Thyroid gland (tissue), 4 donors: Measurements from ENCODE around the gene NEK3.

Experiments
- CTCF ChIP-seq, 6 experiments: fragments of 200-600 bp in 3 of 6; fragments of 450-650 bp in 3 of 6; sonication (generic) in 3 of 6; IDR thresholded peaks; one replicate each; pipeline ENCODE4 v1.5.1; 2016 to 2019; ENCODE audit warnings: antibody characterized with exemption in 6 of 6, mild to moderate bottlenecking in 2 of 6, inconsistent platforms in 1 of 6, moderate library complexity in 1 of 6
- POLR2A ChIP-seq, 2 donors: fragments of 450-650 bp; IDR thresholded peaks; one replicate each; pipeline ENCODE4 v1.6.1; 2017; ENCODE audit warnings: antibody characterized with exemption in 2 of 2, mild to moderate bottlenecking in 2 of 2, moderate library complexity in 1 of 2

DNA sequence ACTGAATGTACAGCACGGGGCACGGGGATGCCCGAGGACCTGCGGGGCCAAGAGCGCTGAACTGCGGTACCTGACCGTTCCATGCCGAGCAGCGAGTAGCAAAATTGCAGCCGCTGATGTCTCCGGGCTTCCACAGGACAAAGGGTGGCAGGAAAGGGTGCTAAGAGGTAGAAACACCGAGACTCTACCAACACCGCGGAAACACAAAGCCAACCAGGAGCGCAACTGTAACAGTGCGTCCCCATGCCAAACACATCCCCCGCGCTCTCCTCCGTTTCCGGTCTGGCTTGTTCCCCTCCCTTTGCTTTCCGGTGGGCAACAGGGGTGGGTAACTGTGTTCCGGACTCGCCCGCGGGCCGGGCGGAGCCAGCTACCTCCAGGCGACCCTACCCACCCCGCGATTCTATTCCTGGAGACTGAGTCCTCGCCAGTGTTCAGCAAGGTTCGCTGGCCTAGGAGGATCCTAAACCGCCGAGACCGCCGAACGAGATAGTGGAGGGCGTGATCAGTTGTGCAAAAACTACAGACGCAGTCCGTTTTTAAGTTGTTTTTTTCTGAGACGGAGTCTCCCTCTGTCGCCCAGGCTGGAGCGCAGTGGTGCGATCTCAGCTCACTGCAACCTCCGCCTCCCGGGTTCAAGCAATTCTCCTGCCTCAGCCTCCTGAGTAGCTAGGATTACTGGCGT lies 34.9 kb upstream of the NEK3 start:
- TF ChIP-seq POLR2A (IDR thresholded peaks at IDR 0.05): peak in 1 of 2 donors; percentile 72
- no peak for TF ChIP-seq CTCF (IDR thresholded peaks at IDR 0.05)
